OCI-LY3 (cell line): Measurements from ENCODE around the gene TASOR.

Source experiments
- CTCF ChIP-seq: fragments of 200-600, 300-600 bp; sonication (generic); IDR thresholded peaks from 2 replicates; pipeline ENCODE4 v1.5.1; 2014; ENCODE audit warnings: antibody characterized with exemption, low read length, low read depth
- EZH2phosphoT487 ChIP-seq: fragments of 200-600 bp; shearing (Covaris generic); IDR thresholded peaks from 2 replicates; pipeline ENCODE4 v1.6.1; 2018; ENCODE audit warnings: antibody characterized with exemption, mixed run types, low read depth

GRCh38 chr3:56694867-56695683, 12.0 kb upstream of the TASOR start:
- no peak for TF ChIP-seq CTCF
- no peak for TF ChIP-seq EZH2phosphoT487
